Keratinocyte (primary cell): ENCODE measurements around the gene N4BP2. TPM values are rescaled to one million over a fixed set of nuclear protein-coding genes. Genes with fewer than 3 reads are reported as not detected.

Experiments
- DNase-seq: peaks from one replicate; pipeline ENCODE4 v3.0.0-alpha.2; 2011; ENCODE audit warnings: low read depth, missing footprints, low spot score
- FAIRE-seq: peaks from 2 replicates; lab custom pipeline; 2011; peaks lifted over from hg19 to GRCh38; lab: Jason Lieb, UNC
- H2AFZ ChIP-seq: 2 replicates; pipeline ENCODE4 v1.6.0; 2012; ENCODE audit warnings: low read length, control low read depth, inconsistent platforms; ENCODE audit not compliant: control insufficient read depth
- H3K27ac ChIP-seq: 2 replicates; pipeline ENCODE4 v1.5.1; 2011; ENCODE audit warnings: low read length; ENCODE audit not compliant: control insufficient read depth, insufficient read depth
- H3K27me3 ChIP-seq: 3 replicates; pipeline ENCODE4 v1.6.0; 2011; ENCODE audit warnings: low read length; ENCODE audit not compliant: control insufficient read depth, insufficient read depth; ENCODE audit errors: extremely low read depth
- H3K36me3 ChIP-seq, 2 experiments: 2 replicates in 1 of 2; 3 replicates in 1 of 2; pipeline ENCODE4 v1.5.1; 2011; ENCODE audit warnings: low read length in 2 of 2, mild to moderate bottlenecking in 1 of 2; ENCODE audit not compliant: control insufficient read depth in 2 of 2, insufficient read depth in 2 of 2; ENCODE audit errors: extremely low read depth in 1 of 2
- H3K4me1 ChIP-seq: 3 replicates; pipeline ENCODE4 v1.5.1; 2011; ENCODE audit warnings: low read length; ENCODE audit not compliant: control insufficient read depth, insufficient read depth; ENCODE audit errors: extremely low read depth
- H3K4me2 ChIP-seq: 3 replicates; pipeline ENCODE4 v1.6.0; 2011; ENCODE audit warnings: low read depth, low read length; ENCODE audit not compliant: control insufficient read depth, insufficient read depth; ENCODE audit errors: extremely low read depth
- H3K4me3 ChIP-seq, 3 experiments: fragments of 200-600 bp in 1 of 3; sonication (generic) in 1 of 3; 2 replicates in 2 of 3; 3 replicates in 1 of 3; pipeline ENCODE4 v1.5.1; 2011 to 2016; ENCODE audit warnings: low read length in 3 of 3, mild to moderate bottlenecking in 3 of 3, control low read depth in 2 of 3, inconsistent platforms in 1 of 3, low read depth in 1 of 3, mixed read lengths in 1 of 3, mixed run types in 1 of 3, moderate library complexity in 1 of 3; ENCODE audit not compliant: control insufficient read depth in 2 of 3, insufficient read depth in 2 of 3; ENCODE audit errors: extremely low read depth in 1 of 3
- H3K79me2 ChIP-seq: 2 replicates; pipeline ENCODE4 v1.6.0; 2012; ENCODE audit warnings: low read length; ENCODE audit not compliant: control insufficient read depth, insufficient read depth
- H3K9ac ChIP-seq: 3 replicates; pipeline ENCODE4 v1.6.0; 2011; ENCODE audit warnings: low read length; ENCODE audit not compliant: control insufficient read depth, insufficient read depth; ENCODE audit errors: extremely low read depth
- H3K9me1 ChIP-seq: 3 replicates; pipeline ENCODE4 v1.6.0; 2011; ENCODE audit warnings: low read length; ENCODE audit not compliant: control insufficient read depth, insufficient read depth; ENCODE audit errors: extremely low read depth
- H3K9me3 ChIP-seq: 2 replicates; pipeline ENCODE4 v1.5.1; 2012; ENCODE audit warnings: low read depth, low read length; ENCODE audit not compliant: control insufficient read depth
- H4K20me1 ChIP-seq: 3 replicates; pipeline ENCODE4 v1.6.0; 2011; ENCODE audit warnings: low read length; ENCODE audit not compliant: control insufficient read depth, insufficient read depth; ENCODE audit errors: extremely low read depth
- EZH2 ChIP-seq: IDR thresholded peaks from one replicate; pipeline ENCODE4 v1.6.1; 2012; ENCODE audit warnings: inconsistent platforms, mild to moderate bottlenecking, low read length, moderate library complexity
- dilution Hi-C: fragments of 300-500 bp; cut with MboI; formaldehyde crosslinking; loops from one replicate; pipeline ENCODE4 v1.7.0; 2020; ENCODE audit warnings: low sequenced_read_pairs; ENCODE audit not compliant: extremely low pct_ligation_motif_present
- polyA plus RNA-seq, 5 experiments: library from polyadenylated mRNA; depleted of rRNA in 3 of 5; stranded (reverse) in 3 of 5; stranded (forward) in 1 of 5; unstranded in 1 of 5; fragments of >200 nt; gene quantifications; 1 replicate in 1 of 5; 2 replicates in 3 of 5; 3 replicates in 1 of 5; pipeline versions ENCODE4 v1.2.1 to v1.2.3, GENCODE V29; 2011 to 2012; ENCODE audit warnings: missing spikeins in 2 of 5, low read depth in 1 of 5, low replicate concordance in 1 of 5
- TF ChIP-seq, protein P1 (sequence below), 3 experiments: IDR thresholded peaks in 1 of 3; conservative IDR thresholded peaks in 1 of 3; optimal IDR thresholded peaks in 1 of 3; 2 replicates in 2 of 3; 3 replicates in 1 of 3; pipeline versions ENCODE3 to v1.5.1; 2011; ENCODE audit warnings: low read length in 3 of 3, mild to moderate bottlenecking in 3 of 3, moderate library complexity in 2 of 3, control low read depth in 1 of 3, inconsistent platforms in 1 of 3; ENCODE audit not compliant: insufficient read depth in 2 of 3; ENCODE audit errors: extremely low read depth in 1 of 3

Gene N4BP2
- polyA plus RNA-seq, 1 donor (not counting 4 experiments of a cell fraction or from before 2014, with no cell fraction given): 2.7 TPM

- no peak overlapping the region for H3K4me3 ChIP-seq
- H3K4me1 ChIP-seq: peaks cover 5% of the 10 kb centered on the region
- no peaks in the 10 kb centered on the region for H3K79me2 ChIP-seq
- dilution Hi-C loops: no loop called here
- H3K27me3 ChIP-seq: no peaks in the 10 kb centered on the region
- H4K20me1 ChIP-seq: no peaks in the 10 kb centered on the region
- H3K9ac ChIP-seq: no peak overlapping the region
- H3K27ac ChIP-seq: no peak overlapping the region
- H3K9me1 ChIP-seq: no peaks in the 10 kb centered on the region
- no peaks in the 10 kb centered on the region for H3K36me3 ChIP-seq
- no peak overlapping the region for H2AFZ ChIP-seq
- TF ChIP-seq, protein P1, sequence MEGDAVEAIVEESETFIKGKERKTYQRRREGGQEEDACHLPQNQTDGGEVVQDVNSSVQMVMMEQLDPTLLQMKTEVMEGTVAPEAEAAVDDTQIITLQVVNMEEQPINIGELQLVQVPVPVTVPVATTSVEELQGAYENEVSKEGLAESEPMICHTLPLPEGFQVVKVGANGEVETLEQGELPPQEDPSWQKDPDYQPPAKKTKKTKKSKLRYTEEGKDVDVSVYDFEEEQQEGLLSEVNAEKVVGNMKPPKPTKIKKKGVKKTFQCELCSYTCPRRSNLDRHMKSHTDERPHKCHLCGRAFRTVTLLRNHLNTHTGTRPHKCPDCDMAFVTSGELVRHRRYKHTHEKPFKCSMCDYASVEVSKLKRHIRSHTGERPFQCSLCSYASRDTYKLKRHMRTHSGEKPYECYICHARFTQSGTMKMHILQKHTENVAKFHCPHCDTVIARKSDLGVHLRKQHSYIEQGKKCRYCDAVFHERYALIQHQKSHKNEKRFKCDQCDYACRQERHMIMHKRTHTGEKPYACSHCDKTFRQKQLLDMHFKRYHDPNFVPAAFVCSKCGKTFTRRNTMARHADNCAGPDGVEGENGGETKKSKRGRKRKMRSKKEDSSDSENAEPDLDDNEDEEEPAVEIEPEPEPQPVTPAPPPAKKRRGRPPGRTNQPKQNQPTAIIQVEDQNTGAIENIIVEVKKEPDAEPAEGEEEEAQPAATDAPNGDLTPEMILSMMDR (optimal IDR thresholded peaks at IDR 0.05 in 1 of 3, IDR thresholded peaks at IDR 0.05 in 1 of 3, conservative IDR thresholded peaks at IDR 0.05 in 1 of 3; ENCODE audit: extremely low read depth in 1 of 3, insufficient read depth in 2 of 3, low read length in 3 of 3): no peak
- no peak for TF ChIP-seq EZH2
- DNase-seq (no peak), FAIRE-seq (no peak)
- H3K9me3 ChIP-seq: no peaks in the 10 kb centered on the region
- H3K4me2 ChIP-seq: no peak overlapping the region
These were observed 139.6 kb downstream of the N4BP2 start for GRCh38 chr4:40196272-40196671.

- no peak for TF ChIP-seq EZH2
- TF ChIP-seq, protein P1 (optimal IDR thresholded peaks at IDR 0.05 in 1 of 3, IDR thresholded peaks at IDR 0.05 in 1 of 3, conservative IDR thresholded peaks at IDR 0.05 in 1 of 3; ENCODE audit: extremely low read depth in 1 of 3, insufficient read depth in 2 of 3, low read length in 3 of 3): no peak
- Histone ChIP-seq H3K4me3 (no peak within 1 kb of the TSS), H3K79me2 (no peaks in the 10 kb centered on the region), H3K27ac (no peak within 1 kb of the TSS), H3K9me1 (no peaks in the 10 kb centered on the region), H3K9ac (no peak within 1 kb of the TSS), H3K4me2 (no peak within 1 kb of the TSS), H2AFZ (no peak within 1 kb of the TSS), H3K9me3 (no peaks in the 10 kb centered on the region), H4K20me1 (no peaks in the 10 kb centered on the region), H3K4me1 (peaks cover 5% of the 10 kb centered on the region), H3K27me3 (no peaks in the 10 kb centered on the region), H3K36me3 (no peaks in the 10 kb centered on the region)
- dilution Hi-C loops: no loop called here
- DNase-seq (no peak), FAIRE-seq (no peak)
These were observed 140.2 kb downstream of the N4BP2 start, which contains the start of gene RHOH for GRCh38 chr4:40196724-40197281. Gene RHOH, plus strand, starts transcription at chr4:40197031. Its CDS starts 46,356 bp downstream, at chr4:40243387.
